Heart right ventricle (tissue), 16 donors: ENCODE data around the gene ALS2. TPM values are rescaled to one million over a fixed set of nuclear protein-coding genes. Genes with fewer than 3 reads are reported as not detected.

Experiments used
- ATAC-seq, 8 donors: fragments of 200-7000 bp; cut with Tn5 transposase; one replicate each; pipeline ENCODE4 v1.9.1; 2020; ENCODE audit warnings: mild to moderate bottlenecking in 8 of 8, moderate library complexity in 8 of 8, moderate number of reproducible peaks in 1 of 8
- DNase-seq, 2 donors: peaks; one replicate each; pipeline ENCODE4 v3.0.0-alpha.2; 2020
- H3K27ac ChIP-seq, 10 donors: fragments of 200-600 bp; sonication (generic) in 2 of 10; one replicate each; pipeline versions ENCODE4 v1.5.0 to v1.8.0; 2020 to 2022; ENCODE audit warnings: mild to moderate bottlenecking in 3 of 10
- H3K27me3 ChIP-seq, 7 donors: fragments of 200-600 bp; one replicate each; pipeline ENCODE4 v1.8.0; 2021 to 2022; ENCODE audit warnings: mild to moderate bottlenecking in 2 of 7
- H3K36me3 ChIP-seq, 9 donors: fragments of 200-600 bp; sonication (generic) in 1 of 9; one replicate each; pipeline versions ENCODE4 v1.5.0 to v1.8.0; 2020 to 2022; ENCODE audit warnings: mild to moderate bottlenecking in 2 of 9
- H3K4me1 ChIP-seq, 9 donors: fragments of 200-600 bp; sonication (generic) in 1 of 9; one replicate each; pipeline versions ENCODE4 v1.5.0 to v1.8.0; 2020 to 2022; ENCODE audit warnings: mild to moderate bottlenecking in 4 of 9
- H3K4me3 ChIP-seq, 10 donors: fragments of 200-600 bp; sonication (generic) in 2 of 10; one replicate each; pipeline versions ENCODE4 v1.5.0 to v1.8.0; 2020 to 2022; ENCODE audit warnings: mild to moderate bottlenecking in 7 of 10, moderate library complexity in 2 of 10
- H3K9me3 ChIP-seq, 11 donors: fragments of 200-600 bp in 10 of 11; sonication (generic) in 2 of 11; one replicate each; pipeline versions ENCODE4 v1.5.0 to v1.8.0; 2013 to 2022; ENCODE audit warnings: mild to moderate bottlenecking in 2 of 11, control low read depth in 1 of 11, moderate library complexity in 1 of 11
- WGBS, 2 donors: extraction: QIAGEN DNeasy Blood & Tissue Kit; methylation state at CpG; one replicate each; pipeline ENCODE4 v1.1.7; 2013; ENCODE audit warnings: inconsistent platforms in 1 of 2; 5-methylcytosine and 5-hydroxymethylcytosine counted together
- intact Hi-C, 10 donors: fragments of 100-400 bp; cut with DNase I; formaldehyde crosslinking; loops; one replicate each; pipeline versions ENCODE4 v1.11.1 to v1.14.2; 2022
- polyA plus RNA-seq, 2 donors: library from polyadenylated mRNA; stranded (reverse); fragments of 200-250 nt; gene quantifications; one replicate each; pipeline ENCODE4 v1.2.3, GENCODE V29; 2013
- total RNA-seq, 10 donors: library from RNA; stranded (reverse); fragmentation: NEBNext Ultra II Directional in 3 of 10; extraction: Animal tissue kit (Norgen Biotek cat#: 25700) in 3 of 10; gene quantifications; one replicate each; pipeline versions ENCODE4 v1.2.1 to v1.2.4, GENCODE V29; 2021 to 2023
- TF ChIP-seq, protein P1 (sequence below), 9 donors: fragments of 200-600 bp; sonication (generic) in 2 of 9; IDR thresholded peaks; one replicate each; pipeline versions ENCODE4 v1.5.0 to v1.8.0; 2021 to 2022; ENCODE audit warnings: antibody characterized with exemption in 9 of 9, mild to moderate bottlenecking in 5 of 9, moderate library complexity in 1 of 9
- donor health status: Arrhythmogenic right ventricular cardiomyopathy.
- donor health status: ischemic (EF 13 %, LVEDD 7.1; RV severe dilation, severe dysfunction).
- donor health status: healthy with polysubstance abuse.
- donor health status: DM: no; HTN: yes; CAD: no.
- donor health status: DM: no; HTN: no; CAD: no.
- donor health status: ischemic (EF 25% LVEDD 6.9; RV normal size, moderate dysfunction).
- donor health status: ischemic (EF 25% LVEDD 5.7; RV mildly dilated, moderate dysfunction).
- donor health status: healthy.
- donor health status: DM: yes; HTN: yes; CAD: no.
- donor health status: Ischemic cardiomyopathy.
- donor health status: ischemic (EF 35%, LVEDD 5.7; RV mildly dilated, moderate dysfunction).
- donor health status: nonischemic (EF 11% LVEDD 7.7; RV severe dilation, severe dysfunction).
- donor health status: DM: yes; HTN: yes; CAD: no.
- donor health status: PGD.
- donor health status: ischemic (EF 29% LVEDD 5.4; RV normal size, mild dysfunction).
- donor health status: nonischemic (EF 23%, LVEDD 6.1; RV moderate dilation, normal function).

ALS2 gene
- total and polyA plus RNA-seq, 12 donors = 7.8 to 49.3 (median 34.5) TPM

DNA sequence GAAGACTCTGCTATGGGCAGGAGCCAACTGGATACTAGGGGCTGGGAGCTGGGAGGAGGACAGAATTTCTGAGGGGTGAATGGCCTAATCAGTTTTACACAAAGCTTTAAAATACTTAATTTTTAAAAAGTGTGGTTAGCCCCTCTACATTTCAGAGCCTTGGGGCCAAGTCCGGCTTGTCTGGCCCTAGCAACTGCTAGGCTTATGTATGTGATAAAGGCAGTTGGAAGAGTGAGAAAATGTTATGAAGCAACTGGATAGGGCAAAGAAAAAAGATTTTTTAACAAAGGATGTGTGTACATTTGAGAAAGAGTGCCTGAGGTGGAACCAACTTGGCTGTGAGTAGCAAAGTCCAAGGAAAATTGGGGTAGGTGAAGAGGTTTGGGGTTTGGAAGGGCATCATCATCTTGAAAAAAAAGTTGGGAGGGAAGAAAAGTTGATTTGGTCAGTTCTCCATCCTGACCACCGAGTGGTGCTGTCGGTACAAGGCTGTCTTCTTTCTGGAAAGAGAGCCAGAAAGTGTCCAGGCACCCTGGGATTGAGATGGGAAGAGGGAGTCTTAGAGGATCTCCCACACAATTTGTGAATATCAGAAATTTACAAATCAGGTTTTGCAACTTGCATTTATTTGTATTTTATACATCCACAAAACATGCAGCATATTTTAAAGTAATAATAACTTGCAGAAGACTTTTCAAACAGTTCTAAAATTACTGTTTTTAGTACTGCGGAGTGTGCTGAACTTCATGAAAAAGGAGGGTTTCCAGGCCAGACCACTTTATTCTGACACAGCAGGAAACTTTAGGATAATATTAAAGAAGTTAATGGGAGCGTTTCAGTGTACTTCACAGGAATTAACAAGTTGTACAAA, 15.1 kb upstream of the ALS2 start:
- peak in 5 of 8 donors; percentile 53 to 68 (median 62) for ATAC-seq
- Histone ChIP-seq H3K27me3 (peaks cover 0 to 7% (median 0%) of the 10 kb centered on the region in 7 donors), H3K4me1 (no peaks in the 10 kb centered on the region), H3K9me3 (no peaks in the 10 kb centered on the region), H3K27ac (no peak overlapping the region), H3K4me3 (no peak overlapping the region), H3K36me3 (no peaks in the 10 kb centered on the region)
- intact Hi-C loops = loop anchor here in 9 of 10 donors (2.0 to 10.0 kb wide), 6 partner anchors 59 to 383 kb away; partner anchors contain the start of gene FZD7 (in 1 of the 9)
- TF ChIP-seq, protein P1, sequence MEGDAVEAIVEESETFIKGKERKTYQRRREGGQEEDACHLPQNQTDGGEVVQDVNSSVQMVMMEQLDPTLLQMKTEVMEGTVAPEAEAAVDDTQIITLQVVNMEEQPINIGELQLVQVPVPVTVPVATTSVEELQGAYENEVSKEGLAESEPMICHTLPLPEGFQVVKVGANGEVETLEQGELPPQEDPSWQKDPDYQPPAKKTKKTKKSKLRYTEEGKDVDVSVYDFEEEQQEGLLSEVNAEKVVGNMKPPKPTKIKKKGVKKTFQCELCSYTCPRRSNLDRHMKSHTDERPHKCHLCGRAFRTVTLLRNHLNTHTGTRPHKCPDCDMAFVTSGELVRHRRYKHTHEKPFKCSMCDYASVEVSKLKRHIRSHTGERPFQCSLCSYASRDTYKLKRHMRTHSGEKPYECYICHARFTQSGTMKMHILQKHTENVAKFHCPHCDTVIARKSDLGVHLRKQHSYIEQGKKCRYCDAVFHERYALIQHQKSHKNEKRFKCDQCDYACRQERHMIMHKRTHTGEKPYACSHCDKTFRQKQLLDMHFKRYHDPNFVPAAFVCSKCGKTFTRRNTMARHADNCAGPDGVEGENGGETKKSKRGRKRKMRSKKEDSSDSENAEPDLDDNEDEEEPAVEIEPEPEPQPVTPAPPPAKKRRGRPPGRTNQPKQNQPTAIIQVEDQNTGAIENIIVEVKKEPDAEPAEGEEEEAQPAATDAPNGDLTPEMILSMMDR (IDR thresholded peaks at IDR 0.05) = peak; percentile 40 to 73 (median 66)
- WGBS, 2 donors = 30% methylated on average over 5 of the region's 5 CpGs
- peak in 1 of 2 donors; percentile 4 for DNase-seq

DNA sequence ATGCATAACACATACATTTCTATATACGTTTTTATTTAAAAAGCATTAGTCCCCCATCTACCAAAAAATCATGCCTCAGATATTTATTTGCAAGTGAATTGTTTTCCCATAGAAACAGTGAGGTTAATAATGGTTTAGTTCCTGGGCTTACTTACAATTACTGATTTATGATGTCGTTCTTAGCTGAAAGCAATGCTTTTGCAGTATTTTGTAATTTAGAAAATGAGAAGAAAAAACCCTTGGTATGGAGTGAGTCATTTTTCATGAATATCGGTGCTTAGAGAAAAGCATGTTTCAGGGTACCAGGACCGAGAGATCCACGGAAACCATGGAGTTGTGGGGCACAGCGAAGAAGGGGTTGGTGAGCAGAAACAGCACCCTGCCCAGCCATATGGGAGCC, 13.6 kb upstream of the ALS2 start:
- 84 to 88% methylated on average over 6 of the region's 6 CpGs for WGBS, 2 donors
- intact Hi-C loops = loop anchor here in 6 of 10 donors (2.0 to 10.0 kb wide), 6 partner anchors 61 to 385 kb away; partner anchors contain the start of gene FZD7 (in 1 of the 6)

DNA sequence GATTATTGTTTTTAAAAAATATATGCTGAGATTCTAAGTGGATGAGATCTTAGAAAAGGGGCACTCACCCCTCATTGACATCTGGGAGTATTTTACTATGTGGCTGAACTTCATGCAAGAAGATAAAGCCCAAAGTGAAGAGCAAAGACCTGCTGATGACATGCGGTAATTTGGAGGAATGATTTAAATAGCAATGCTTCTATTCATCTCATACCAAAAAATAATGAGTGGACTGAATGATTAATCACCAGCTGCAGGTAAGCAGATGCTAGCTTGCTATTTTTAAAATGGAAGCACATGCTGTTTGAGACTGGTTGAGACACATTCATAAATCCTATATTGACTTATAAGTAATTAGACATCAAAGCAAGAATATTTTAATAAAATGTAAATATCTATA, 12.9 kb upstream of the ALS2 start:
- H3K9me3 ChIP-seq = no peaks in the 10 kb centered on the region
- TF ChIP-seq, protein P1 (IDR thresholded peaks at IDR 0.05) = no peak
- no peaks in the 10 kb centered on the region for H3K27me3 ChIP-seq
- H3K4me3 ChIP-seq = no peak overlapping the region
- H3K4me1 ChIP-seq = no peaks in the 10 kb centered on the region
- DNase-seq = no peak
- no peaks in the 10 kb centered on the region for H3K36me3 ChIP-seq
- intact Hi-C loops = loop anchor here in 6 of 10 donors (2.0 to 10.0 kb wide), 6 partner anchors 61 to 385 kb away; partner anchors contain the start of gene FZD7 (in 1 of the 6)
- no peak for ATAC-seq
- no peak overlapping the region for H3K27ac ChIP-seq
- WGBS, 2 donors = 77 to 78% methylated on average over 1 of the region's 1 CpG

More for the DNA sequence above, 13.6 kb upstream of the ALS2 start:
- no peaks in the 10 kb centered on the region for H3K9me3 ChIP-seq
- H3K4me3 ChIP-seq = no peak overlapping the region
- H3K27ac ChIP-seq = no peak overlapping the region
- TF ChIP-seq, protein P1 (IDR thresholded peaks at IDR 0.05) = no peak
- DNase-seq = no peak
- ATAC-seq = no peak
- H3K36me3 ChIP-seq = no peaks in the 10 kb centered on the region
- no peaks in the 10 kb centered on the region for H3K4me1 ChIP-seq
- H3K27me3 ChIP-seq = no peaks in the 10 kb centered on the region

DNA sequence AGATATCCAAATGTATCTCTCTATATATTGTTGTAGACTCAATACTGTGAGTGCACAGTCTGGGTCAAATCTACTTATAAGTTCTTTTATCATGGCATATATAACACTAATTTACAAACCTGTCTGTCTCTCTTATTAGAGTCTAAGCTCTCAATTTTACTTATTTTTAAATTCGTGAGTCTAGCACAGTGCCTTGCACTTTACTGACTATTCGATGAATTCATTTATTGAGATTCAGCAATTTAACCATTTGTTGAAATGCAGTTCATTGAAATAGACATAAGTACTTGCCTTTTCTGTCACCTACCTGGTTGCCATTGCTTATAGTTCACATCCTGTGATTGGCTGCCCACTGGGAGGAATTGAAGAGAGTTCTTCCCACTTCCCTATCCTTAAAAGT, 10.3 kb upstream of the ALS2 start:
- intact Hi-C loops = loop anchor here in 5 of 10 donors (5.0 to 10.0 kb wide), 5 partner anchors 64 to 386 kb away; partner anchors contain the start of gene FZD7 (in 1 of the 5)
- H3K36me3 ChIP-seq = no peaks in the 10 kb centered on the region
- no peak for DNase-seq
- H3K27me3 ChIP-seq = no peaks in the 10 kb centered on the region
- no peaks in the 10 kb centered on the region for H3K4me1 ChIP-seq
- WGBS, 2 donors = 86 to 88% methylated on average over 2 of the region's 2 CpGs
- ATAC-seq = no peak
- H3K9me3 ChIP-seq = no peaks in the 10 kb centered on the region
- no peak overlapping the region for H3K27ac ChIP-seq
- H3K4me3 ChIP-seq = no peak overlapping the region
- TF ChIP-seq, protein P1 (IDR thresholded peaks at IDR 0.05) = no peak
